Prostate gland (tissue), 2 donors: ENCODE data around the gene NFILZ.

Experiments
- CTCF ChIP-seq, 4 experiments: fragments of 200-600 bp in 2 of 4; fragments of 450-650 bp in 2 of 4; sonication (generic) in 2 of 4; IDR thresholded peaks; 1 replicate in 3 of 4; 2 replicates in 1 of 4; pipeline ENCODE4 v1.5.1; 2016 to 2019; ENCODE audit warnings: antibody characterized with exemption in 4 of 4, mild to moderate bottlenecking in 2 of 4, moderate library complexity in 2 of 4
- POLR2A ChIP-seq: fragments of 450-650 bp; IDR thresholded peaks from one replicate; pipeline ENCODE4 v1.6.1; 2016; ENCODE audit warnings: antibody characterized with exemption, mild to moderate bottlenecking
- POLR2AphosphoS5 ChIP-seq: sonication (generic); formaldehyde crosslinking; IDR thresholded peaks from one replicate; pipeline ENCODE4 v1.6.1; 2017; ENCODE audit warnings: antibody characterized with exemption

GRCh38 chr19:8617984-8618383 lies 12.4 kb upstream of the NFILZ start:
- TF ChIP-seq POLR2AphosphoS5 (no peak), CTCF (IDR thresholded peaks at IDR 0.05) (no peak), POLR2A (no peak)
